T-helper 1 cell treated with Interleukin-12 subunit alpha and Interleukin-12 subunit beta and Interleukin-4 antibody, amounts not matched to agents 30 μg/mL and 1 μg/mL, for 36 hours (primary cell): ENCODE measurements around the gene RTF1.
A peak's percentile ranks its signal among the peaks of the same experiment; 100 is the strongest.

ENCODE experiments used
- H3K27ac Mint-ChIP-seq: one replicate; pipeline ENCODE4 v1.8.0; 2021; ENCODE audit warnings: mild to moderate bottlenecking, mixed read lengths
- H3K27me3 Mint-ChIP-seq: one replicate; pipeline ENCODE4 v1.8.0; 2021; ENCODE audit warnings: low read depth, mixed read lengths
- H3K36me3 Mint-ChIP-seq: one replicate; pipeline ENCODE4 v1.8.0; 2021; ENCODE audit warnings: low read depth, mixed read lengths
- H3K4me1 Mint-ChIP-seq: one replicate; pipeline ENCODE4 v1.8.0; 2021; ENCODE audit warnings: low read depth, mixed read lengths
- H3K4me3 Mint-ChIP-seq: one replicate; pipeline ENCODE4 v1.8.0; 2021; ENCODE audit warnings: mild to moderate bottlenecking, moderate library complexity, mixed read lengths
- H3K9me3 Mint-ChIP-seq: one replicate; pipeline ENCODE4 v1.8.0; 2021; ENCODE audit warnings: mixed read lengths

The RTF1 gene

GRCh38 chr15:41501191-41501917 lies 84.5 kb downstream of the RTF1 start:
- Mint-ChIP-seq H3K27me3 (peaks cover 76% of the 10 kb centered on the region), H3K27ac (no peak overlapping the region), H3K4me3 (peak overlapping the region; percentile 63), H3K9me3 (no peaks in the 10 kb centered on the region), H3K4me1 (peaks cover 6% of the 10 kb centered on the region), H3K36me3 (peaks cover 2% of the 10 kb centered on the region)

GRCh38 chr15:41501931-41502794 lies 85.3 kb downstream of the RTF1 start:
- Mint-ChIP-seq H3K9me3 (no peaks in the 10 kb centered on the region), H3K4me1 (peaks cover 6% of the 10 kb centered on the region), H3K27me3 (peaks cover 71% of the 10 kb centered on the region), H3K27ac (no peak overlapping the region), H3K4me3 (peak overlapping the region; percentile 64), H3K36me3 (peaks cover 2% of the 10 kb centered on the region)

- H3K4me1 Mint-ChIP-seq = peaks cover 6% of the 10 kb centered on the region
- no peak overlapping the region for H3K27ac Mint-ChIP-seq
Measured at GRCh38 chr15:41502795-41503668, 86.1 kb downstream of the RTF1 start.

GRCh38 chr15:41503669-41504010 lies 86.7 kb downstream of the RTF1 start:
- no peaks in the 10 kb centered on the region for H3K36me3 Mint-ChIP-seq
- no peaks in the 10 kb centered on the region for H3K9me3 Mint-ChIP-seq
- H3K4me3 Mint-ChIP-seq = peak overlapping the region; percentile 15
- no peak overlapping the region for H3K27ac Mint-ChIP-seq
- peaks cover 68% of the 10 kb centered on the region for H3K27me3 Mint-ChIP-seq
- H3K4me1 Mint-ChIP-seq = peaks cover 6% of the 10 kb centered on the region

More at GRCh38 chr15:41502795-41503668, 86.1 kb downstream of the RTF1 start:
- no peaks in the 10 kb centered on the region for H3K36me3 Mint-ChIP-seq
- no peaks in the 10 kb centered on the region for H3K9me3 Mint-ChIP-seq
- H3K4me3 Mint-ChIP-seq = peak overlapping the region; percentile 64
- peaks cover 70% of the 10 kb centered on the region for H3K27me3 Mint-ChIP-seq

- Mint-ChIP-seq H3K36me3 (no peaks in the 10 kb centered on the region), H3K4me3 (no peak overlapping the region), H3K27me3 (peaks cover 63% of the 10 kb centered on the region), H3K9me3 (no peaks in the 10 kb centered on the region), H3K4me1 (peaks cover 6% of the 10 kb centered on the region), H3K27ac (no peak overlapping the region)
Measured at GRCh38 chr15:41504751-41505492, 88.0 kb downstream of the RTF1 start.

- Mint-ChIP-seq H3K9me3 (no peaks in the 10 kb centered on the region), H3K4me3 (no peak overlapping the region), H3K4me1 (peaks cover 6% of the 10 kb centered on the region), H3K36me3 (no peaks in the 10 kb centered on the region), H3K27me3 (peaks cover 64% of the 10 kb centered on the region), H3K27ac (no peak overlapping the region)
Measured at GRCh38 chr15:41505776-41506175, 88.9 kb downstream of the RTF1 start.

GRCh38 chr15:41506796-41507341 lies 90.0 kb downstream of the RTF1 start:
- H3K27ac Mint-ChIP-seq = no peak overlapping the region
- H3K36me3 Mint-ChIP-seq = no peaks in the 10 kb centered on the region
- peaks cover 56% of the 10 kb centered on the region for H3K27me3 Mint-ChIP-seq
- H3K9me3 Mint-ChIP-seq = no peaks in the 10 kb centered on the region
- peaks cover 2% of the 10 kb centered on the region for H3K4me1 Mint-ChIP-seq
- H3K4me3 Mint-ChIP-seq = no peak overlapping the region

- Mint-ChIP-seq H3K27me3 (peaks cover 57% of the 10 kb centered on the region), H3K36me3 (no peaks in the 10 kb centered on the region), H3K9me3 (no peaks in the 10 kb centered on the region)
Measured at GRCh38 chr15:41507820-41508290, 91.0 kb downstream of the RTF1 start.

GRCh38 chr15:41510728-41511127 lies 93.8 kb downstream of the RTF1 start:
- H3K9me3 Mint-ChIP-seq = no peaks in the 10 kb centered on the region
- H3K27me3 Mint-ChIP-seq = peaks cover 55% of the 10 kb centered on the region
- no peak overlapping the region for H3K27ac Mint-ChIP-seq

More at GRCh38 chr15:41507820-41508290, 91.0 kb downstream of the RTF1 start:
- Mint-ChIP-seq H3K27ac (no peak overlapping the region), H3K4me3 (no peak overlapping the region), H3K4me1 (peaks cover 5% of the 10 kb centered on the region)

GRCh38 chr15:41511331-41511898 lies 94.5 kb downstream of the RTF1 start:
- Mint-ChIP-seq H3K27me3 (peaks cover 55% of the 10 kb centered on the region), H3K27ac (no peak overlapping the region), H3K4me1 (peaks cover 17% of the 10 kb centered on the region), H3K36me3 (peaks cover 3% of the 10 kb centered on the region), H3K9me3 (no peaks in the 10 kb centered on the region), H3K4me3 (no peak overlapping the region)

More at GRCh38 chr15:41510728-41511127, 93.8 kb downstream of the RTF1 start:
- no peak overlapping the region for H3K4me3 Mint-ChIP-seq
- H3K36me3 Mint-ChIP-seq = peaks cover 2% of the 10 kb centered on the region
- H3K4me1 Mint-ChIP-seq = peaks cover 17% of the 10 kb centered on the region

- Mint-ChIP-seq H3K27ac (no peak overlapping the region), H3K9me3 (no peaks in the 10 kb centered on the region), H3K36me3 (peaks cover 8% of the 10 kb centered on the region), H3K27me3 (peaks cover 52% of the 10 kb centered on the region), H3K4me1 (peaks cover 17% of the 10 kb centered on the region), H3K4me3 (peak overlapping the region; percentile 61)
Measured at GRCh38 chr15:41511899-41512369, 95.0 kb downstream of the RTF1 start.

GRCh38 chr15:41512512-41512939 lies 95.6 kb downstream of the RTF1 start:
- peak overlapping the region; percentile 61 for H3K4me3 Mint-ChIP-seq
- H3K36me3 Mint-ChIP-seq = peaks cover 12% of the 10 kb centered on the region
- H3K27me3 Mint-ChIP-seq = peaks cover 50% of the 10 kb centered on the region
- peaks cover 17% of the 10 kb centered on the region for H3K4me1 Mint-ChIP-seq
- H3K9me3 Mint-ChIP-seq = no peaks in the 10 kb centered on the region
- no peak overlapping the region for H3K27ac Mint-ChIP-seq

GRCh38 chr15:41512940-41513505 lies 96.1 kb downstream of the RTF1 start:
- no peak overlapping the region for H3K27ac Mint-ChIP-seq
- peak overlapping the region; percentile 61 for H3K4me3 Mint-ChIP-seq
- H3K9me3 Mint-ChIP-seq = no peaks in the 10 kb centered on the region
- H3K36me3 Mint-ChIP-seq = peaks cover 16% of the 10 kb centered on the region
- H3K27me3 Mint-ChIP-seq = peaks cover 45% of the 10 kb centered on the region
- H3K4me1 Mint-ChIP-seq = peaks cover 17% of the 10 kb centered on the region
